ENCODE results near the gene DEXI. TPM values are rescaled to one million over a fixed set of nuclear protein-coding genes. Genes with fewer than 3 reads are reported as not detected.

Gene DEXI
- total RNA-seq, 1 experiment from 2014 or later, result 28.3 TPM

DNA sequence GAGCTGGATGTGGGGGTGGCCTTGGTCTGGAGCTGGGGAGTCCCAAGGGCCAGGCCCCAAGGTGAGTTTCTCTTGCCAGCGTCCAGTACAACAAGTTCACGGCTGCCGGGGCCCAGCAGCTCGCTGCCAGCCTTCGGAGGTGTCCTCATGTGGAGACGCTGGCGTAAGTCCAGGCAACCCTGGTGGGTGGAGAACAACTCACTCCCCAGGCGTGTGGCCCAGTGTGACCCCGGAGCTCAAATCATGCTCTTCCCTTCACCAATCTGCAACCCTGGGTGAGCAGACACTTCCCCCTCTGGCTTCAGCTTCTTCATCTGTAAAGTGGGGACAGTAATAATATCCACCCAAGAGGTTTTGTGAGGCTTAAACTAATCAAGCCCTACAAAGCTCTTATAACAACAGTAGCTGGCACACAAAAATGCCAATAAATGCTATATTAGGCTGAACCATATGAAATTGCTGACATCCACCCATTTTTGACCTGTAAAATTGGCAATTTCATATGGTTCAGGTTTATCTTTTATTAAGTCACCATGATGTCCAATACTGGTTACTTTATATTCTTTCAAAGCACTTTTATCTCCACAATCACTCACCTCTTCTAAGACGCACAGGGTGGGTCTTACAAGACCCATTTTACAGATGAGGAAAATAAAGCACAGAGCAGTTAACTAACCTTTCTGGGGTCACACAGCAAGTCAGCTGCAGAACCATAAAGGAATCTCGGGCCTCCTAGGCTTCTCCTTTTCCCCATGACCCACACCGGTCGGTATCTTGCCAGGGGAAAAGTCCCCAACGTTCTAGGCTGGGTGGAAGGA, 19.7 kb downstream of the DEXI start:
- H3K9me3 Mint-ChIP-seq, result no peaks in the 10 kb centered on the region
- Histone ChIP-seq H3K23me2 (ENCODE audit: insufficient read length, low read depth, low read length, poor library complexity, severe bottlenecking) (no peaks in the 10 kb centered on the region), H3K79me2 (ENCODE audit: insufficient read depth, low read length) (no peaks in the 10 kb centered on the region), H3K9me3 (ENCODE audit: control insufficient read depth, low read depth, low read length) (no peaks in the 10 kb centered on the region), H3K4me2 (ENCODE audit: insufficient read depth, insufficient read length, low read length) (no peak overlapping the region), H3K27me3 (ENCODE audit: insufficient read depth, low read length) (no peaks in the 10 kb centered on the region), H2AFZ (ENCODE audit: low read length) (no peak overlapping the region), H2BK5ac (ENCODE audit: insufficient read length, low read length) (no peak overlapping the region), H3K4me1 (ENCODE audit: insufficient read depth, low read length) (no peaks in the 10 kb centered on the region; the same call in 1 of the 2 replicates), H4K8ac (replicated peaks; ENCODE audit: insufficient read length, low read depth, low read length) (no peak overlapping the region), H2BK20ac (ENCODE audit: low read depth, low read length, poor library complexity, severe bottlenecking) (no peak overlapping the region), H3K79me1 (ENCODE audit: insufficient read depth, low read depth, low read length, poor library complexity, severe bottlenecking) (no peaks in the 10 kb centered on the region), H3K27ac (ENCODE audit: insufficient read length, low read depth, low read length) (no peak overlapping the region), H3K23ac (ENCODE audit: insufficient read length, low read depth, low read length) (no peak overlapping the region), H2BK120ac (ENCODE audit: low read depth, low read length, poor library complexity, severe bottlenecking) (no peak overlapping the region), H3T11ph (ENCODE audit: low read length) (no peak overlapping the region), H3K4ac (ENCODE audit: low read depth, low read length) (no peak overlapping the region), H3K14ac (ENCODE audit: insufficient read depth, low read length) (no peak overlapping the region), H4K91ac (ENCODE audit: insufficient read length, low read depth, low read length) (no peak overlapping the region), H3K56ac (ENCODE audit: insufficient read length, low read depth, low read length) (no peak overlapping the region), H3K9ac (ENCODE audit: extremely low read depth, insufficient read length, low read length) (no peak overlapping the region), H3K18ac (ENCODE audit: insufficient read length, low read depth, low read length) (no peak overlapping the region), H2BK12ac (ENCODE audit: insufficient read length, low read depth, low read length) (no peak overlapping the region), H2BK15ac (ENCODE audit: low read depth, low read length) (no peak overlapping the region), H2AK5ac (ENCODE audit: insufficient read length, low read length) (no peak overlapping the region), H4K5ac (ENCODE audit: insufficient read length, low read depth, low read length) (no peak overlapping the region), H4K20me1 (ENCODE audit: control insufficient read depth, insufficient read depth, insufficient read length) (no peaks in the 10 kb centered on the region)
- H3K27me3 Mint-ChIP-seq (ENCODE audit: low read depth), result no peaks in the 10 kb centered on the region; the same call in 1 of the 2 replicates
- peaks cover 3 to 5% (median 4%) of the 10 kb centered on the region in 3 experiments; a peak in 6 of 7 replicates for H3K36me3 Mint-ChIP-seq (ENCODE audit: insufficient read depth in 1 of 3, low read depth in 3 of 3)
- TF ChIP-seq, protein P1, sequence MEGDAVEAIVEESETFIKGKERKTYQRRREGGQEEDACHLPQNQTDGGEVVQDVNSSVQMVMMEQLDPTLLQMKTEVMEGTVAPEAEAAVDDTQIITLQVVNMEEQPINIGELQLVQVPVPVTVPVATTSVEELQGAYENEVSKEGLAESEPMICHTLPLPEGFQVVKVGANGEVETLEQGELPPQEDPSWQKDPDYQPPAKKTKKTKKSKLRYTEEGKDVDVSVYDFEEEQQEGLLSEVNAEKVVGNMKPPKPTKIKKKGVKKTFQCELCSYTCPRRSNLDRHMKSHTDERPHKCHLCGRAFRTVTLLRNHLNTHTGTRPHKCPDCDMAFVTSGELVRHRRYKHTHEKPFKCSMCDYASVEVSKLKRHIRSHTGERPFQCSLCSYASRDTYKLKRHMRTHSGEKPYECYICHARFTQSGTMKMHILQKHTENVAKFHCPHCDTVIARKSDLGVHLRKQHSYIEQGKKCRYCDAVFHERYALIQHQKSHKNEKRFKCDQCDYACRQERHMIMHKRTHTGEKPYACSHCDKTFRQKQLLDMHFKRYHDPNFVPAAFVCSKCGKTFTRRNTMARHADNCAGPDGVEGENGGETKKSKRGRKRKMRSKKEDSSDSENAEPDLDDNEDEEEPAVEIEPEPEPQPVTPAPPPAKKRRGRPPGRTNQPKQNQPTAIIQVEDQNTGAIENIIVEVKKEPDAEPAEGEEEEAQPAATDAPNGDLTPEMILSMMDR (conservative IDR thresholded peaks at IDR 0.05), result no peak
- H3K4me1 Mint-ChIP-seq, result peaks cover 2 to 13% of the 10 kb centered on the region in 2 experiments; a peak in 3 of 4 replicates
- no peak for DNase-seq
- H3K4me3 Mint-ChIP-seq, result no peak overlapping the region
- no CpG with 5 or more reads among the region's 14 CpGs for WGBS (ENCODE audit: extremely low coverage, insufficient read length, low lambda C conversion rate)
- peak overlapping the region in 1 of 3 experiments; percentile 83; a peak in 2 of 7 replicates for H3K27ac Mint-ChIP-seq

All from H9 (cell line).